Gastroesophageal sphincter (tissue), 3 donors: Measurements from ENCODE around the gene SLC8A1.

Experiments
- CTCF ChIP-seq, 4 experiments: fragments of 200-600 bp in 2 of 4; fragments of 450-650 bp in 2 of 4; sonication (generic) in 1 of 4; IDR thresholded peaks; one replicate each; pipeline ENCODE4 v1.5.1; 2017 to 2019; ENCODE audit warnings: antibody characterized with exemption in 4 of 4, mild to moderate bottlenecking in 2 of 4, moderate library complexity in 2 of 4
- EP300 ChIP-seq: sonication (generic); formaldehyde crosslinking; IDR thresholded peaks from one replicate; pipeline ENCODE4 v1.6.1; 2017; ENCODE audit warnings: antibody characterized with exemption, mild to moderate bottlenecking

DNA sequence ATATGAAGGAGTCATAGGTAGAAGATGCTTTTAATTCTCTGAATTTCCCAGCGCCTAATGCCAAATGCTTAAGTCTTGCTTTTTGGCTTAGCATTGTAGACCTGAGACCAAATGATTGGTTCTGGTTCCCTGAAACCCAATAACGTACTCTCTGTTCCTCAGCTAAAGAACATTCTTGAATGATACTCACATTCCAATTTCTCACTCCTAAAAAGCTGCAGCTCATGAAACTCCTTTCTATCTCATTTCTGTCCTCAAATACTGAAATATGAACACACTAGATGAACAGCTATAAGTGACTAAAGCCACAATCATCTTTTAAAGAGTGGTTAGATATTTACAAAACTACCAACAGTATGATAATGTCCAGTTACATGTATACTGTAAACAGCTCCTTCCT is 272.1 kb downstream of the SLC8A1 start:
- no peak for TF ChIP-seq EP300
- no peak for TF ChIP-seq CTCF (IDR thresholded peaks at IDR 0.05)
